ENCODE results near the gene RSPH1. TPM values are rescaled to one million over a fixed set of nuclear protein-coding genes. Genes with fewer than 3 reads are reported as not detected.

The RSPH1 gene
- total RNA-seq, 3 donors from 2014 or later: 0.48 to 2.3 (median 0.88) TPM

GRCh38 chr21:42425591-42425990 is 70.4 kb downstream of the RSPH1 start:
- Histone ChIP-seq H3K9me3 (no peaks in the 10 kb centered on the region), H3K4me1 (no peaks in the 10 kb centered on the region), H3K27ac (no peak overlapping the region), H3K4me3 (no peak overlapping the region), H3K36me3 (no peaks in the 10 kb centered on the region), H3K27me3 (peaks cover 0 to 17% of the 10 kb centered on the region in 2 donors)
- no peak for DNase-seq (ENCODE audit: low spot score in 2 of 2)
- intact Hi-C loops (cut with DNase I; ENCODE audit: low total_unique reads): no loop called here
- no peak for TF ChIP-seq POLR2AphosphoS5 (IDR thresholded peaks at IDR 0.05)
- TF ChIP-seq POLR2A (IDR thresholded peaks at IDR 0.05): no peak

DNA sequence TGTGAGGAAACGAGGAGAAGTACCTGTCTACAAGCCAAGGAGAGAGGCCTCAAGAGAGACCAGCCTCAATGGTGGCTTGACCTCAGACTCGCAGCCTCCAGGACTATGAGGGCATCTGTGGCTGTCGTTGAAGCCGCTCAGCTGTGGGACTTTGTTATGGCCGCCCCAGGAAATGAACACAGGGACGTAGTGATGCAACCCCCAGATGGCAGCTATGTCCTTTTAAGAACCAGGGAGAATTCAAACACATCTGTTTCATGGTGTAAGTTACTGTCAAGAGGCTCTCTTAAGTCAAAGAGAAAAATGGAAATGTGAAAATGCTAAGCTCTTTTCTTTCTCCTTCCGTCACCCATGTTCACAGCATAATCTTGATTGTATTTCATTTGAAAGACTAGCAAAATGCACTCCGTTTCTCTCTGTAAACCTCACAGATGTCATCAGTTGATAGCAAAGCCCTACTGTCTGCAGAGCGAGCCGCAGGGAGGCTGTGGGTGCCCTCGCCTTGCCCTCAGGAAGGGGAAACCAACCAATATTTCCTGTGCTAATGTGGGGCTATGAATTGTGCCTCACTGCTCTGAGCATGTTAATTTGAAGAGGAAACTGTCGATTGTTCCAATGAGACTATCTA is 71.0 kb downstream of the RSPH1 start:
- intact Hi-C loops (cut with DNase I; ENCODE audit: low total_unique reads): no loop called here
- Histone ChIP-seq H3K4me1 (no peaks in the 10 kb centered on the region), H3K9me3 (no peaks in the 10 kb centered on the region), H3K4me3 (no peak overlapping the region), H3K27ac (no peak overlapping the region), H3K36me3 (no peaks in the 10 kb centered on the region), H3K27me3 (peaks cover 0 to 17% of the 10 kb centered on the region in 2 donors)
- no peak for TF ChIP-seq POLR2A (IDR thresholded peaks at IDR 0.05)
- no peak for TF ChIP-seq CTCF (IDR thresholded peaks at IDR 0.05)
- TF ChIP-seq POLR2AphosphoS5 (IDR thresholded peaks at IDR 0.05): no peak
- DNase-seq (ENCODE audit: low spot score in 2 of 2): no peak

DNA sequence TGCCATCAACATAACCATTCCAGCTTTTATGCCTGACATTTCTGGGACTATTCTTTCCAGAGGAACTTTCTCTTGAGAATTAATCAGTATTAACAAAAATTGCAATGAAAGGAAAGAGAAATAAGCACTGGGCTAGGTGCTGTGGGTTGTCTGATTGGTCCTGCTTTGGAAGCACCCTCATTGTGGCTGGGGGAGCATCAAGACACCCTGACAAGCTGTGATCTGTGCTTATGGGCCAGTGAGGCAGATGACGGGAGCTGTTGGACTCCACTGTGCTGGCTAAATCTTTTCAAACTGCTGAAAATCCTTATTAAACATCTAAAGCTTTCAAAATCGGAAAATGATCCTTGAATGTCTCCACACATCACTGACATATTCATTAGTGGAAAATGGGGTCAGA is 72.3 kb downstream of the RSPH1 start:
- Histone ChIP-seq H3K27ac (no peak overlapping the region), H3K36me3 (no peaks in the 10 kb centered on the region), H3K27me3 (peaks cover 0 to 17% of the 10 kb centered on the region in 2 donors), H3K4me1 (no peaks in the 10 kb centered on the region), H3K4me3 (no peak overlapping the region), H3K9me3 (no peaks in the 10 kb centered on the region)
- intact Hi-C loops (cut with DNase I; ENCODE audit: low total_unique reads): no loop called here
- TF ChIP-seq CTCF (IDR thresholded peaks at IDR 0.05): no peak
- no peak for TF ChIP-seq POLR2A (IDR thresholded peaks at IDR 0.05)
- TF ChIP-seq POLR2AphosphoS5 (IDR thresholded peaks at IDR 0.05): no peak
- DNase-seq (ENCODE audit: low spot score in 2 of 2): no peak

GRCh38 chr21:42423197-42423675 is 72.8 kb downstream of the RSPH1 start:
- intact Hi-C loops (cut with DNase I; ENCODE audit: low total_unique reads): no loop called here

More at GRCh38 chr21:42423197-42423675, 72.8 kb downstream of the RSPH1 start:
- TF ChIP-seq POLR2A (IDR thresholded peaks at IDR 0.05): no peak
- TF ChIP-seq CTCF (IDR thresholded peaks at IDR 0.05): no peak
- TF ChIP-seq POLR2AphosphoS5 (IDR thresholded peaks at IDR 0.05): no peak
- Histone ChIP-seq H3K36me3 (no peaks in the 10 kb centered on the region), H3K27me3 (peaks cover 0 to 17% of the 10 kb centered on the region in 2 donors), H3K9me3 (no peaks in the 10 kb centered on the region), H3K4me1 (no peaks in the 10 kb centered on the region), H3K27ac (no peak overlapping the region), H3K4me3 (no peak overlapping the region)
- DNase-seq (ENCODE audit: low spot score in 2 of 2): no peak

Other genes starting within 250 kb of the RSPH1 start
- gene TFF3, start 180.8 kb downstream of the RSPH1 start, total RNA-seq: 100 to 1,000 TPM in 1 of 3 donors, 10 to 100 TPM in 1, under 1 TPM in 1; 0.96 to 108 (median 11.4) TPM
- gene TFF2, start 145.2 kb downstream of the RSPH1 start, total RNA-seq: not detected
- gene TFF1, start 129.7 kb downstream of the RSPH1 start, total RNA-seq: 1 to 10 TPM in 1 of 3 donors, under 1 TPM in 1, not detected in 1; 0.98 to 4.4 TPM
- 10 to 100 TPM in 1 of 3 donors, 1 to 10 TPM in 1, not detected in 1; 9.2 to 27.2 TPM for gene TMPRSS3, start 100.2 kb downstream of the RSPH1 start, total RNA-seq
- gene UBASH3A, start 92.3 kb downstream of the RSPH1 start, total RNA-seq: 1 to 10 TPM in 1 of 3 donors, under 1 TPM in 2; 0.32 to 1.5 (median 0.66) TPM
- 10 to 100 TPM in 2 of 3 donors, 1 to 10 TPM in 1; 7.5 to 18.4 (median 18.4) TPM for gene SLC37A1, start 17.6 kb upstream of the RSPH1 start, total RNA-seq
- 10 to 100 TPM in 2 of 3 donors, 1 to 10 TPM in 1; 3.0 to 14.7 (median 10.5) TPM for gene PDE9A, start 157.4 kb upstream of the RSPH1 start, total RNA-seq